ENCODE data around the gene CLDN11.

Gene CLDN11

DNA sequence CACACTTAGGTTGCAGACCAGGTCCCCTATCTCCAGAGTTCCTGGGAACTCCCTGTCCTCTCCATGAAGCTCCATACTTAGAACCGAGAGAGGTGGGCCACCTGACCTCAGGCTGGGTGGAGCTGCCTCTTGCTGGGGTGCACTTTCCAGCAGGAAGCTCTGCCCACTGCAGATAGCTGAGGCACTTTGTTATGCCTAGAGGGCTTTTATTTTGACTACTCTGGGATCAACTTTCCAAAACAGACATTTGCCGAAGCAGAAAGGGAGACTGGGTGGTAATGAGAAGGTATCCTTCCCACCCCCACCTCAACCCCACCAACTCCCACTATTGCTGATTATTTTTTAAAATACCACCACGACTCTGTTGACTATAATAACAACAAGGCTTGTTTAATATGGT, 54.7 kb downstream of the CLDN11 start:
- DNase-seq = no peak

DNA sequence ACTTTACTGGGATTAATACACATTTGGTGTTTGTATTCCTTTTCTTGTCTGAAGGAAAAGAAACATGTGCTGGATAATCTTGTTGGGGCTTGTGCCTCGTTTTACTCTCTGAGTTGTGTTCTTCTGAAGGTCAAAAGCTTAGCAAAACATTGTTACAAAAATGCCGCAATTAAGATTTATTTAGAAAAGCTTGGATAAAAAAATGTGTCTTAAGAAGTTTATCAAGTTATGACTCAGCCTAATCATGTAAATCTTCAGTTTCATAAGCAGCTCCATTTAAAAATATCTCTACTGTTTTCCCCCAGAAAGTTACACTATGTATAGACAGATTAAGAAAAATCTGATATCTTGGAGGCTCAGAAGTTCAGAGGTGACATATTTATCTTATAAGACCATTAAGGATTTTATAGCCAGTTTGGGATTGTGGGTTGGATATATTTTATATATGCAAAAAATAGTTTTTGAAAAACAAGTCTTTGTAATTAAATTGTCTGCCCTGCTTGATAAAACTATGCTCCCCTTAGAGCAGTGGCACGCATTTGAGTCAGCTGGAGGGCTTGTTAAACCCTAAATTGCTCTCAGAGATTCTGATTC, 56.5 kb downstream of the CLDN11 start:
- DNase-seq = no peak

DNA sequence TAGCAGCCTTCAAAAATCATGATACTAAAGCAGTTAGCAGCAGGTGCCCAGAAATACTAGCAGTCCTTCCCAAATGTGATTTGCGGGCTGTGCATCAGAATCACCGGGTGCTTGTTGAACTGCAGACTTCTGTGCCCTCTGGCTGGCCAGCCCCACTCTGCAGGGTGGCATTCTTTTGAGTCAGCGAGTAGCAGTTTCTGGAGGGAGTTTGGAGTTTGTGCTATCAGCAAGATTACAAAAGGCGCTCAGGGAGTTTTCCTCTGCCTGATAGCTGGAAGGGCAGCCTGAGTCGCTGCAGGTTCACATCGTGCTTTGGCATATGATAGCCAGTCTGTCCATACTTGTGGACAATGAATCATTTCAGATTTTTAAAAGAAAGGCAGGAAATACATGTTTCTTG, 57.6 kb downstream of the CLDN11 start:
- no peak for DNase-seq

GRCh38 chr3:170477395-170477794, 58.7 kb downstream of the CLDN11 start:
- no peak for DNase-seq

DNA sequence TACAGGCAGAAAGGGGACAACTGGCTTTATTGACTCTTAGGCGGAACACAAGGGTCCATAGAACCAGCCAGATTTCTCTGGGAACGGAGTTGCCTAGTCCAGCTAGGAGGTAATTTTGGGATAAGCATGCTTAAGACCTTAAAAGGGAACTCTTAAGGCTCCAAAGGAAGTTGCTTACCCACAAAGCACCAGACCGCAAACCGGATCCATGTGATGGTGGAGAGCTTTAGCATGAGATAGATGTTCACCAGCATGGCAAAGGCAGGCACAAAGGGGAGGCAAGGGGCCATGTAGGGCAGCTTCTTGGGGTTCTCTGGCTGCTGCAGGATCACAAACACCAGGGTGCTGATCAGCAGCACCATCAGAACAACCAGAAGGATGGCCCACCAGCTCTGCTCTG, 61.4 kb downstream of the CLDN11 start:
- no peak for DNase-seq

- DNase-seq = no peak
Measured at GRCh38 chr3:170482199-170482598, 63.5 kb downstream of the CLDN11 start.

DNA sequence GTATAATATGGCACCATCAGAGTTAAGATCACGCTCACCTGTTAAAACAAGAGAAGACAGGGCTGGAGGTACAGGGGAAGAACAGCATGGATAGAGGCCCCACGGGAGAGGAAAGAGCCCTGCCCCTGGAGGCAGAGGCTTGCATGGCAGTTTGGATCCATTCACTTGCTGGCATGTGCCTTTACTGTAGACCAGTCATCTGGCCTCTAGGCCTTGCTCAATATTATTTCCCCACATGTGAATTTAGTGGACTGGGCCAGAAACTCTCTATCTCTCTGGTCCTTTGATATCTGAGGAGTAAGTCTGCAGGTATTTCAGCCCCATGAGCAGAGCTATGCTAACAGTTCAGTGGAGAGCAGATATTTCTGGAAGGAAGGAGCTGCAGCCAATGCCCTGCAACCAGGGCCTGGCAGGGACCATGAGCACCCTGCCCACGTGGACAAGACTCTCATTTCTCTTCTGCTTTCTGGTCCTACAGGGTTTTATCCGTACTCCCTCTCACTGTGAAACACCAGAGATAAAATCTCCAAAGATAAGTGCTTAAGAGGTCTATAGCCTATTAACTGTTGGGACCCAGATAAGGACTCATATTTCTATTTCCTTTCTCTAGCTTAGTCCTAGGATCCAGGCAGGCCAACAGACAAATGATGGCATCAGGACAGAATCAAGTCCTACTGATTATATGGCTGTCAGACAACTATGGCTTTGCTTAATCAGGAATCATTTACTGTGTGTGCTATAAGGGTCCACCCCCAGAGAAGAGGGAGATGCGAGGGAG, 65.0 kb downstream of the CLDN11 start:
- DNase-seq = no peak

Data from activated T-cell treated with anti-CD3 and anti-CD28 coated beads for 4 hours (primary cell).